ENCODE measurements around the gene SMCHD1.
"Not testable (repeated sequence)": the region's sequence is repeated elsewhere in the genome, so short reads cannot be mapped to it uniquely, and the experiment has no call there.

Gene SMCHD1

DNA sequence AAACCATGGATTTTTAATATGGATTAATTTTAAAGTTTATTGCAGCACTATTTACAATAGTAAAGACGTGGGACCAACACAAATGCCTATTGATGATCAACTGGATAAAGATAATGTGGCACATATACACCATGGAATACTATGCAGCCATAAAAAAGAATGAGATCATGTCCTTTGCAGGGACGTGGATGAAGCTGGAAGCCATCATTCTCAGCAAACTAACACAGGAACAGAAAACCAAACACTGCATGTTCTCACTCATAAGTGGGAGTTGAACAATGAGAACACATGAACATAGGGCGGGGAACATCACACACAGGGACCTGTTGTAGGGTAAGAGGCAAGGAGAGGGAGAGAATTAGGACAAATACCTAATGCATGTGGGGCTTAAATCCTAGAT lies 5.3 kb downstream of the SMCHD1 start:
- not testable (repeated sequence) for DNase-seq

DNA sequence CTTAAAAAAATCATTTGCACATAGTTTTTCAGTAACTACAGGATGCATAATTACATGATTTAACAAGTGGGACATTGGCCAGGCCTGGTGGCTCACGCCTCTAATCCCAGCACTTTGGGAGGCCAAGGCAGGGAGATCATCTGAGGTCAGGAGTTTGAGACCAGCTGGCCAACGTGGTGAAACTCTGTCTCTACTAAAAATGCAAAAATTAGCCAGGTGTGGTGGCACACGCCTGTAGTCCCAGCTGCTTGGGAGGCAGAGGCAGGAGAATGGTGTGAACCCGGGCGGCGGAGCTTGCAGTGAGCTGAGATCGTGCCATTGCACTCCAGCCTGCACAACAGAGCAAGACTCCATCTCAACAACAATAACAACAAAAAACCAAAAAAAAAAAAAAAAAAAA lies 6.8 kb downstream of the SMCHD1 start:
- DNase-seq = not testable (repeated sequence)

DNA sequence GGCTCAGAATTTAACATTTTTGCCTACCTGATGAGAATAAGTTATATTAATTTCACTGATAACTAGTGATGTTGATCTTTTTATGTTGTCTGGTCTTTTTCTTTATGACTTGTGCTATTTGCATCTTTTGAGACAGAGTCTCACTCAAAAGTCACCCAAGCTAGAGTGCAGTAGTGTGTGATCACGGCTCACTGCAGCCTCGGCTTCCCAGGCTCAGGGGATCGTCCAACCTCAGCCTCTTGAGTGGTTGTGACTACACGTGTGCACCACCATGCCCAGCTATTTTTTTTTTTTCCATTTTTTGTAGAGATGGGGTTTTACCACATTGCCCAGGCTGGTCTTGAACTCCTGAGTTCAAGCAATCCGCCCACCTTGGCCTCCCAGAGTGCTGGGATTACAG lies 7.5 kb downstream of the SMCHD1 start:
- no peak for DNase-seq

DNA sequence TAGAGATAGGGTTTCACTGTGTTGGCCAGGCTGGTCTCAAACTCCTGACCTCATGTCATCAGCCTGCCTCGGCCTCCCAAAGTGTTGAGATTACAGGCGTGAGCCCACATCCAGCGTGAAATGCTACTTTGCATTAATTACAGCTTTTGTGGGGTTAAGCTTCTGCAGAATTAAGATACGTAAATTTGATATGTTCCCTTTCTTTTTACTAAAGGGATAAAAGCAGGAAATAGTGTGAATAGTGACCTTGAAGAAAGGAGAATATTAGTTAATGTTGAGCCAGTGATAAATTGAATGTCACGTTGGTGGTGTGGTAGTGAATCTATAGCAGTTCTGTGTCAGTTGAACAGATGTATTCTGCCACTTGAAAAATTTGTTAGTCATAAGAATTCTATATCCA lies 16.9 kb downstream of the SMCHD1 start:
- no peak for DNase-seq

DNA sequence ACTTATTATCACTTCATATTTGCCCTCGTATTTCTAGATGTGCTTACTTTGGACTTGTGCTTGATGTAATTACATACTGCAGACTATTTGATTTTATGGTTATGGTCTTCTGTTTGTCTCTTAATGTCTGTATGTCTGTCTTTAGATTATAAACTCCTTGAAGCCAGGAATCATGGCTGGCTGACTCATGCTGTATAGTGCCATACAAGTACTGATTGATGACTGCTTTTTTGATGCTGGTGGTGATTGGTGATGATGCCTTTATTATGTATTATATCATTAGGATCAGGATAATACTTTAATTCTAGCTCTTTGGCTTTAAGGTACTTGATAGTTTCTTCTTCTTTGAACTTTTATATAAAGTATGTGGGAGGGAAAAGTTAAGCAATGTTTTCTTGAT lies 17.3 kb downstream of the SMCHD1 start:
- no peak for DNase-seq

DNA sequence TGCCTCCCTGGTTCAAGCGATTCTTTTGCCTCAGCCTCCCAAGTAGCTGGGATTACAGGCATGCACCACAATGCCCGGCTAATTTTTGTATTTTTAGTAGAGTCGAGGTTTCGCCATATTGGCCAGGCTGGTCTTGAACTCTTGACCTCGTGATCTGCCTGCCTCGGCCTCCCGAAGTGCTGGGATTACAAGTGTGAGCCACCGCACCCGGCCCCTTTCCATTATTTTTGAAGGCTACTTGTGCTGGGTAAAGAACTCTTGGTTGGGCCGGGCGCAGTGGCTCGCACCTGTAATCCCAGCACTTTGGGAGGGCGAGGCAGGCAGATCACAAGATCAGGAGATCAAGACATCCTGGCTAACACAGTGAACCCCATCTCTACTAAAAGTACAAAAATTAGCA lies 23.4 kb downstream of the SMCHD1 start:
- DNase-seq = not testable (repeated sequence)

DNA sequence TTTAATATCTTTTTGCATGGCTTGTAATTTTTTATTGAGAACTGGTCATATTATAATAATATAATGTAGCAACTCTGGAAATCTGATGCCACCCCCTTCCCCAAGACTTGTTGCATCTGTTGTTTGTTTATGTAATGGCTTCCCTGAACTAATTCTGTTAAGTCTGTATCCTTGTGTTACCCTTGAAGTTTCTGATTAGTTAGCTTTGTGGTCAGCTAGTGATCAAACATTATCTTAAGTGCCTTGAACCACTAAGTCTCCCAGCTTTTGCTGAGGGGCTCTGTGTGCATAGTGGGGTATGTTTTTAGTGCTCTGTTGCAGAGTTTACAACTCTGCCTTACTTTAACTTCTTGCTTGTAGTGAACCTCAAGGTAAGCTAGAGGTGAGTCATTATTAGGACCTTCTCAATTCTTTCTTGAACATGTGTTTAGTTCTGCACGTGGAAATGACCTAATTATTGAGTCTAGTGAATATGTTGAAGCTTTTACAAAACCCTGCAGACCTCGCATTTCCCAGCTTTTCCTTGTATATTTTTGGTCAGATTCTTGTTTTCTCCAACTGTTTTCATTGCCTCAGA lies 24.8 kb downstream of the SMCHD1 start:
- DNase-seq = no peak

DNA sequence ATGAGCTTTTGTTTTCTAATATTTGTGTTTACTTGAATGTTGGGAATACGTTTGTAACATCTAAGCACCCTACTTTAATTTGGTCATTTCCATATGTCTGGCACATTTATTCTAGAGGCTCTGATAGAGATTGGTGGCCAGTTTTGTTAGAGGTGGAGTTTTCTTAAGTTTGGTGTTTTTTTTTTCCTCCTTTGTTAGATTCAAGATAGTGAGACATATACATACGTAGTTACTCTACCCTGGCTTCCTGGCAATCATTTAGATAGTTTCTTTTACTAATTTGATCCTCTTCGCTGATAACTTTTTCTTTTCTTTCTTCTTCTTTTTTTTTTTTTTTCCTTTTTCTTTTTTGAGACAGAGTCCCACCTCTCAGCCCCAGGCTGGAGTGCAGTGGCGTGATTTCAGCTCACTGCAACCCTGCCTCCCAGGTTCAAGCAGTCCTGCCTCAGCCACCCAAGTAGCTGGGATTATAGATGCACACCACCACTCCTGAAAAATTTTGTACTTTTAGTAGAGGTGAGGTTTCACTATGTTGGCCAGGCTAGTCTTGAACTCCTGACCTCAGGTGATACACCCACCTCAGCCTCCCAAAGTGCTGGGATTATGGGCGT lies 26.6 kb downstream of the SMCHD1 start:
- no peak for DNase-seq

DNA sequence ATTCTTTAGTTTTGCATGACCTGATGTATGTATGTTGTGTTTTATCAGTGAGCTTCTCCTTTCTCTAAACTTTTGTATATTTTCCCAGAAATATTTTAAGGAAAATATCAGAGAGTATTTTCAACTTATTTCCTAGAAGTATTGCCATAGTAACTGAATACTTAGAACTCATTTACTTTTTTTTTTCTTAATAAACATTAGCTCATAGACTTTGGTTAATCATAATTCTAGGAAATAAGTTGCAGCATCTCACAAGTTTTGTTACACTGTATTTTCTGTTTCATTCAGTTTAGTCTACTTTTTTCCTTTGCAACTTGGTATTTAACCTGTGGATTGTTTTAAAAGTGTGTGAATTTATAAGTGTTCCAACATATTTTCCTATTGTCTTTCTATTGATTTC lies 27.5 kb downstream of the SMCHD1 start:
- no peak for DNase-seq

DNA sequence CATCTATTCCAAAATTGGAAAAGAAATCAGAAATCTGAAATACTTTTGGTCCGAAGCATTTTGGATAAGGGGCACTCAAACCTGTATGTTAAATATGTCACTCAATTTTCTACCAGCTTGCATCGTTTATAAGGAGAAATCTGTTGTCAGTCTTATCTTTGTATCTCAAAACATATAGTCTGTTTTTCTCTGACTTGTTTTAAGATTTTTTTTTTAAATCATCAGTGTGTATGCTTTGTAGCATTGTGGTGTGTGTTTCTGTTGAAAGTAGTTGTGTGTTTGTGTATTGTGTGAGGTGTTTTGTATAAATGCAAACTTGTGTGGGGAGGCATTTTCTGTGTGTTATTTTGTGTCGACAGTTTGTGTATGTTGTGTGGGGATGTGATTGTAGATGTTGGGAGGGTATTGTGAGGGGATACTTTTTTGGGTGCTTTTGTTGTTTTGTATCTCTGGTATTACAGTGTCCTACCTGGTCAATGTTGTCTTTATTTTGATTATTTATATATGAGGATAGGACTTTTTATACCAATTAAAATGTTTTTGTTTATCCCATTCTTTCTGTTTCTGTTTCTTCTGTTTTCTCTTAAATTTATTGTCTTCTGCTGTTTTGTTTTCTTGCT lies 30.9 kb downstream of the SMCHD1 start:
- no peak for DNase-seq

DNA sequence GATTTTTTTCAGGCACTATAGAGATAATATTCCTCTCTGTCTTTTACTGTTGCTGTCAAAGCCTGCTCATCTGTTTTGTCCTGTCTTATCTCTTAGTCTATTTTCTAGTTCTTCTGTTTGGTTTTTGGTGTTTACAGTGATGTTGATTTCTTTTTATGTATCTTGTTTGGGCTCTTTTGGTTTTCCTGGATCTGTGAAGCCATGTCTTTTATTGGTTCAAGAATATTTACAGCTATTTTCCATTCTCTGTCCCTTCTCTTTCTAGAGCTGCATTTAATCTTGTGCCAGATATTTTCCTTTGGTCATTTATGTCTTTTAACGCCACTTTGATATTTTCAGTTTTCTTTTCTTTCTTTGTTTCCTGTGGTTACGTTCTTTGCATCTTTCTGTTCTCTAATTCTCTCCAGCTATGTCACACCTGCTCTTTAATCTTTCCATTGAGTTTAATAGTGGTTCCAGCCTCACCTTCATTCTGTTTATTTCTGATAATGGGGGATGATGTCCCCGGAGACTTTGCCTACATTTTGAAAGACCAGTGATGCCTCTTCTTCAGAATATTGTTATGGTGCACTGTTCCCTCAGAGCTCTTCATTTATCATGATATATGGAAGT lies 32.0 kb downstream of the SMCHD1 start:
- DNase-seq = no peak

DNA sequence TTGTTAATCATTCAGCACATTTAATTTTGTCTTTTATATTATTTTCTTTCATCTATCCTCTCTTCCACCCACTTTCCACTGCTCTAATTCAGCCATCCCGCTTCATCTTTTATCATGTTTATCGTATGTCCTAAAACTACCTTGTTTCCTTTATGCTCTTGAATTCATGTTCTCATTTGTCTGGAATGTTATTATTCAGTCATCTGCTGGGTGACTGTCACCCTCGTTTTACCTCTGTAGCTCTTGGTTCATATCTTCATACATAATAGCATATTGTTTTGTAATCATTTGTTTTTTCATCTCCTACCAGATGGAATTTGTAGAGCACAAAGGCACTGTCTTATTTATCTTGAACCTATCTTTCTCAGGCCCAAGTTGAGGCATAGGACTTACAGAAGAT lies 37.0 kb downstream of the SMCHD1 start:
- DNase-seq = no peak

DNA sequence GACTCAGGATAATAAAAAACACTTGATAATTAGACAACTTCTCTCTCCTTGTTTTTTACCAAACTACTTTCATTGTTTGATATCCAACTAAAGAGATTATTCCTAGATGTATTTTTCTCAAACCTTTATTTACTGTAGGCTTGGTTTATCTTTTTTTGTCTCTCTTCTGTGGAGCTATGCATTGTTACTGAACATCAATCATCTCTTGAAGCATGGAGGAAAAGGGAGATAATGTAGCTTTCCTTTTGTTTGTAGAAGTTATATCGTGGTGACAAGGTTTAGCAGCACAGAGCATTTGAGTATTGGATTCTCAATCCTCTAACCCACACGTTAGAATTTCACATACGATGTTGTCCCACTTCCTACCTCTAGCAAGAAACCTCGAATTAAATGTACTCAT lies 41.7 kb downstream of the SMCHD1 start:
- DNase-seq = no peak

DNA sequence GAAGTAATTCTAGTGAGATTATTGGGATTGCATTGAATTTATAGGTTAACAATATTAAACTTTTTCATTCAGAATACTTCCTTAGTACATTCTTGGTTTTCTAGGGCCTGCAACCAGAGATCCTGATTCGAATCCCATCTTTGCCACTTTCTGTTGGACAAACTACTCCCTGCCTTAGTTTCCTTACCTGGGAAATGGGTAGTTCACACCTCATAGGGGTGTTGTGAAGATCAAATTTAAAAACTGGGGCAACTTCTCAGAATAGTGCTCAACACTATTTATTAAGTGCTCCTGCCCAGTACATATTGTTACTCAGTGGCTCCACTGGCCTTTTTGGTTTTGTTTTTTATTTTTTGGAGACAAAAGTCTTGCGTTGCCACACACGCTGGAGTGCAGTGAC lies 43.5 kb downstream of the SMCHD1 start:
- DNase-seq = no peak

DNA sequence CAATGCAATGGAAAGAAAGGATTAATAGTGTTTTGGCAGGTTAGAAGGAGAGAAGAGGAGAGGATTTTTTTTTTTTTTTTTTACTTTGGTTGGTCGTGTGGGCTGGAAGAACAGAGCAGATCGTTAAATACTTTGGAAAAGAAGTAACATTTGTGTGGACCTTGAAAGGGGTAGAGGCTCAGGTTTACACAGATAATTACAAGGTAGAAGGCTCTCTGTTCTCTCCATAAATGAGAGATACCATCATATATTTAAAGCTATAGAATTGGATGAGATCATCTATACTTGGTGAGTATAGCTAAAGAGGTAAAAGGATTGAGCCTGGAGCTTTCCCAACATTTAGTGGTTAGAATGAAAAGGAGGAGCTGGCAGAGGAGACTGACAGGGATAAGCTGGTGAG lies 49.0 kb downstream of the SMCHD1 start:
- DNase-seq = no peak

DNA sequence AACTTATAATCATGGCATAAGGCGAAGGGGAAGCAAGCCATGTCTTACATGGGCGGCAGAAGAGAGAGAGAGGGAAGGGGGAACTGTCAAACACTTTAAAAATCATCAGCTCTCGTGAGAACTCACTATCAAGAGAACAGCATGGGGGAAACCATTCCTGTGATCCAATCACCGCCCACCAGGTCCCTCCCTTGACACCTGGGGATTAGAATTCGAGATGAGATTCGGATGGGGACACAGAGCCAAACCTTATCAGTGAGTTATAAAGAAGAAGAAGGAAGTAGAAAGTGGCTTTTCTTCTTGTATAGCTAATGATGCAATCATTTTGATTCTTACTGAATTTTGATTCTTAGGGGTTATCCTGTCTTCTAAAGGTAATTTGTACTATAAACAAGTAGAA lies 51.4 kb downstream of the SMCHD1 start:
- no peak for DNase-seq

DNA sequence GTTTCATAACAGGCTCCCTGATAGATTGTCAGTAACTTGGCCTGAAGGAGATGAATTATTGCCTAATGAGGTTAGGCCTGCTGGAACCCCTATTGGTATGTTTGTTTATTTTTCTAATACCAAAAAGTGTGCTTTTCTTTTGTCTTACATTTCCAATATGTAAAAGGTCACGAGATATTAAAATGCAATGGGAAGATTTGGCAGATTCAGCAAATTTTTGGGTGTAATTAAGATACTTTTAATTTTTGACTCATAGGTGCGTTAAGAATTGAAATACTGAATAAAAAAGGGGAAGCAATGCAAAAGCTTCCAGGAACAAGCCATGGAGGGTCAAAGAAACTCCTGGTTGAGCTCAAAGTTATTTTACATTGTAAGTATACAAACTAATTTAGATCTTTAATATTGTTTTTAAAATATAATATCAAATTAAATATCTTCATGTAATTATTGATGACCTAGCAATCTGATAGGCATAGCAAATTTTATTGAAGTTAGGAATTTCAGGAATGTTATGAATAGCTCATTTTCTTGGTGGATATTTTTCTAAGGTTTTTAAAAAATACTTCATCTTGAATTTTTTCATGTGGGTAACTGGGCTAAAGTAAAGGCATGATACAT lies 52.1 kb downstream of the SMCHD1 start:
- DNase-seq = no peak

DNA sequence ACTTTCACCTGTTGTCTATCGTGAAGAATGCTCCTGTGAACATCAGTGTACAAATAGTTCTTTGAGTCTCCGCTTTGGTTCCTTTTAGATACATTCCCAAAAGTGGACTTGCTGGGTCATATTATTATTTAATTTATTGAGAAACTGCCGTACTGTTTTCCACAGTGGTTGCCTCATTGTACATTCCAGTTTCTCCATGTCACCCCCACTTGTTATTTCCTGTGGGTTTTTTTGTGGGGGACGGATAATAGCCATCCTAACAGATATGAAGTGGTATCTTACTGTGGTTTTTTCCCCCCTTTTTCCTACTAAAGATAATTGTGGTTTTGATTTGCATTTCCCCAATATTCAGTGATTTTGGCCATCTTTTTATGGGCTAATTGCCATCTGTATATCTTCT lies 53.8 kb downstream of the SMCHD1 start:
- no peak for DNase-seq

DNA sequence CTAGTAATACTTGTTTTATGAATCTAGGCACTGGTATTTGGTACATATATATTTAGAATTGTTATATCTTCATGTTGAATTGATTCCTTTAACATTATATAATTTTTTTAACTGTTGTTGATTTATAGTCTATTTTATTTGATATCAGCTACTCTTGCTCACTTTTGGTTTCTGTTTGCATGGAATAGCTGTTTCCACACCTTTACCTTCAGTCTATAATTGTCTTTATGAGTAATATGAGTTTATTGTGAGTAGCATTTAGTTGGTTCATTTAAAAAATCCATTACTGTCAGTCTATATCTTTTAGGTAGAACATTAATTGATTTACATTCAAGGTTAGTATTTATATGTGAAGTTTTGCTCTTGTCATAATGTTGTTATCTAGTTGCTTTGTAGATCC lies 58.6 kb downstream of the SMCHD1 start:
- DNase-seq = no peak

DNA sequence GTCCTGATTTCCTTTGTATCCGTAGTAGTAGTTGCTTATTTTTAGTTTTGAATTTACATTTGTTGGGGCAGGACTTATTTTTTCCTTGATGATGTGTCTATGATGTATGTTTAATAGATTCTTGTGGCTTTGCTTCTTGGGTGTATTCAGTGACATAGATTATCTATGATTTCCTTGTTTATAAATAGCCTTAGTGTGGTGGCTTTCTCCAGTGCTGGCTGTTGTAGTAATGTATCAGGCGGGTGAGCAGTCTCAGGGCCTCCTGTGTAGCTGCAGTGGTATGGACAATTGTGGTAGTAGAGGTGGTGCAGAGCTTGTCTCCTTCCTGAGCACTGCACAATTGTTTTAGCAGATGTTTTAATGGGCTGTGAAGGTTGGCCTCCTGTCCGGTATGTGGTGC lies 60.5 kb downstream of the SMCHD1 start:
- DNase-seq = no peak

DNA sequence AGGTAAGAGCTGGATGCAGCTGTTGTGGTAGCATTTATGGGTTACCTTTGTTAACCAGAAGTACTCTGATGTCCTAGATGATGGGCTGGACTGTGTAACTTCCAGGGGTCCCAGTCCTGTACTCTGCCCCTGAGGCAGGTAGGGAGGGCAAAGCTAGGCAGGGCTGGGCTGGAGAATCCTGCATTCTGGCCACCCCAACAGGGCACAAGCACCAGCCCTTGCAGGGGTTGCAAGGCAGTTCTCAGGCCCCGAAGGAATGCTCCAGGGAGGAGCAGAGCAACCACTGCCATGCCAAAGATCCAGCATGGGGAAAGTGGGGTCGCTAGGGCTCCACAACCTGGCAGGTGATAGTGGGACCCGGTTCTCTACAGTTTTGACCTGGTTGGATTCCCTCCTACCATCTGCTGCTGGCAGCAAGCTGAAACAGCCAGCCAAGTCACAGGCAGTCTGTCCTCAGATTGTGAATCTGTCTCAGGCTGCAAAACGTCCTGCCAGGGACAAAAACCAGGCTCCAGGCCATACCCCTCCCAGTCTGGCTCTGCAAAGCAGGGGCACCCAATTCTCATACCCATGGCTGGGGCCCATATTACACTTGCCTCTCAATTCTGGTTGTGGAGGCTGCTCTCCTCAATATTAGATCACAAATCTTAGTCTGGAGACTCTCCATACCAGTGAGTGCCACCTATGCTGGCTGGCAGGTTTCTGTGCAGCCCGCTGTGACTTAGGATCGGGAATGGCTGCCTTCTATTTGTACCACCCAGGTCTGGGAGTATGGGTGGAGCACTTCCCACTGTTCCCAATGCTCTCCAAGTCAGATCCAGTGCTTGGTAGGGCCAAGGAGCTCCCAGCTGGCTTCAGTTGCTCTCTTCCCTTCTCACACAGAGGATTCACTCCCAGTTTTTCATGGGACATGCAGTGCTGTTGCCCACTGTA lies 61.1 kb downstream of the SMCHD1 start:
- DNase-seq = no peak

DNA sequence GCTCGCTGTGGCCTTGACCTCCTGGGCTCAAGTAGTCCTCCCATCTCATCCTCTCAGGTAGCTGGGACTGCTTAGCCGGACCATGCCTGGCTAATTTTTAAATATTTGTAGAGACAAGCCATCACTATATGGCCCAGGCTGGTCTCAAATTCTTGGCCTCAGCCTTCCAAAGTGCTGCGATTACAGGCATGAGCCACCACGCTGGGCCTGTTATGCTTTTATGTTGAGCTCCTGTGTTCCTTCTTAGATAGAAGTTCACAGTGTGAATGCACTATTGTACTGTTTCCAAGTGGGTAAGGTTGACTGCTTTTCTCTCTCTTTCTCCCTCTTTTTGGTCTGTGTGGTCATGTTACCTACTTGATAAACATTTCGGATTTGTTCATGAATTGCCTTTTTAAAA lies 61.9 kb downstream of the SMCHD1 start:
- DNase-seq = no peak

DNA sequence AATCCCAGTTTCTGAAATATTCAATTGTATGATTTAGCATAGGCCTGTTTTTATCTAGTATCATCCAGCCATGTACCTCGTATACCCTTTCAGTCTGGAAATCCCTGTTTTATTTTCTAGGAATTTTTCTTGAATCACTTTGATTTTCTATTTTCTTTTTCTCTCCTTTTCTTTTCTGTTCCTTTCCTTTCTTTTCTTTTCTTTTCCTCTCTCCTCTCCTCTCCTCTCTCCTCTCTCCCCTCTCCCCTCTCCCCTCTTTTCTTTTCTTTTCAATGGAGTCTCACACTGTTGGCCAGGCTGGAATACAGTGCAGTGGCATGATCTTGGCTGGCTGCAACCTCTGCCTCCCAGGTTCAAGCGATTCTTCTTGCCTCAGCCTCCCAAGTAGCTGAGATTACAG lies 63.5 kb downstream of the SMCHD1 start:
- DNase-seq = no peak

Measured in activated effector memory CD4-positive, alpha-beta T cell treated with Interleukin-2 at 50 U/mL for 16 hours (primary cell).